ENCODE results near the gene TUB. TPM values are rescaled to one million over a fixed set of nuclear protein-coding genes. Genes with fewer than 3 reads are reported as not detected.
A peak's percentile ranks its signal among the peaks of the same experiment; 100 is the strongest.

The TUB gene
- polyA plus RNA-seq, 3 donors = not detected

DNA sequence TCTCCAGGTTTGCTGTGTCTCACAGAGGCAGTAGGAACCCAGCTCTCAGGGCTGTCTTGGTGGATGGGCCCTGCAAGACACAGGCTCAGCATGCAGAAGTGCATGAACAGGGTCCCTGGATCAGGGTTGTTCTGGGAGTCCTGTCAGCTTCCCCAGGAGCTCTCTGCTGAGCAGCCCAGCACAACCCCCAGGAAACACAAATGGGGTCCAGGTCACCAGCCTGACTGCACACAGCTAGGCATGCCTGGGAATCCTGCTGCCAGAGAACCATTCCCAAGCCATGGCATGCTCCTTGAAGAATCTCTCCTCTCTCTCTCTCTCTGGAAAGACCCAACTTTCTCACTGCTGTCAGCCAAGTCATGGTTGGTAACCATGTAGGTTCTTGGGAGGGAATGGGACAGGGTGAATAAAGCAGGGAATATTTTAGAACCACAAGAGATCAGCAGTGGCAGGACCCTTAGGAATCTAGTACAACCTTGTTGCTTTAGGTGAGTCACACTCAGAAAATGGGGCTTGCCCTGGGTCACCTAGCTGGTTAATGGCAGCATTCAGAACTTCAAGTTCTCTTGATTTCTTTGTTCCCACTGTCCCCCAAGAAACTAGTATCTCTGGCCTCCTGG is 21.4 kb downstream of the TUB start:
- H3K9me3 Mint-ChIP-seq = no peaks in the 10 kb centered on the region
- H3K27me3 Mint-ChIP-seq (ENCODE audit: low read depth in 3 of 3) = peaks cover 0 to 5% (median 0%) of the 10 kb centered on the region in 3 donors
- no peak overlapping the region for H2AFZ ChIP-seq (ENCODE audit: insufficient read depth, low read depth, low read length, poor library complexity, severe bottlenecking)
- H3K27ac ChIP-seq (ENCODE audit: low read depth in 1 of 2, low read length in 2 of 2) = no peak overlapping the region
- H3K36me3 Mint-ChIP-seq = no peaks in the 10 kb centered on the region
- H3K4me3 ChIP-seq (replicated peaks in 1 of 3; ENCODE audit: low read depth in 2 of 3, low read length in 3 of 3) = no peak overlapping the region
- intact Hi-C loops (cut with micrococcal nuclease) = no loop called here
- no peaks in the 10 kb centered on the region for H3K4me1 Mint-ChIP-seq
- H3K27ac Mint-ChIP-seq = peak overlapping the region in 1 of 7 donors; percentile 9
- no peak overlapping the region for H3K4me2 ChIP-seq (replicated peaks; ENCODE audit: extremely low read depth, low read length, poor library complexity, severe bottlenecking)
- DNase-seq = no peak
- no peak overlapping the region for H3K4me3 Mint-ChIP-seq
- no peaks in the 10 kb centered on the region for H3K36me3 ChIP-seq (replicated peaks in 1 of 2; ENCODE audit: control insufficient read depth in 1 of 2, insufficient read depth in 2 of 2, low read length in 2 of 2)
- no peaks in the 10 kb centered on the region for H3K27me3 ChIP-seq (ENCODE audit: control insufficient read depth in 2 of 2, insufficient read depth in 2 of 2, low read length in 2 of 2)
- no peaks in the 10 kb centered on the region for H3K79me2 ChIP-seq (ENCODE audit: insufficient read depth, low read length)
- no peak for TF ChIP-seq CTCF (IDR thresholded peaks at IDR 0.05)
- H4K20me1 ChIP-seq (ENCODE audit: insufficient read depth, low read length) = no peaks in the 10 kb centered on the region
- no peak overlapping the region for H3K9ac ChIP-seq (ENCODE audit: insufficient read depth, low read length, poor library complexity, severe bottlenecking)
- no peaks in the 10 kb centered on the region for H3K9me3 ChIP-seq (replicated peaks in 1 of 2; ENCODE audit: control insufficient read depth in 1 of 2, insufficient read depth in 1 of 2, low read length in 2 of 2)
- no peaks in the 10 kb centered on the region for H3K4me1 ChIP-seq (ENCODE audit: control insufficient read depth in 1 of 2, insufficient read depth in 2 of 2, low read length in 2 of 2)

DNA sequence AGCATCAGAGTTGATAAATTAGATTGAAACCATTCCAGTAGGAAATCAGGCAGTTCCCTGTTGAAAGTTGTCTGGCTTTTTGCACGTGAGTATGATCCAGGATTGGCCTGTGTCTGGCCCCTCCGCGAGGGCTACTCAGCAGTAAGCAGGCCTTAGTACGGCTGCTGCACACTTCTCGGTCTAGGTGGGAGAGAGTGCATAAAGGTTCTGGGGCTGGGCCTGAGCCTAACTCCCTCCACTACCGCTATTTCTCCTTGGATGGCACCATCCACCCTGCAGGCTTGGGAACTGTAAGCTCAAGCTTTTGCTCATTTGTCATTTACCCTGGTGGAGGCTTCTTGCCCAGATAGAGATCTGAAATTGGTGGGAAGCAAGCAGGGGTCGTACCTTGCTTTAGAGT is 22.0 kb downstream of the TUB start:
- no peak for DNase-seq
- Mint-ChIP-seq H3K9me3 (no peaks in the 10 kb centered on the region), H3K27me3 (ENCODE audit: low read depth in 3 of 3) (peaks cover 0 to 3% (median 0%) of the 10 kb centered on the region in 3 donors), H3K36me3 (no peaks in the 10 kb centered on the region), H3K4me1 (no peaks in the 10 kb centered on the region), H3K4me3 (no peak overlapping the region), H3K27ac (no peak overlapping the region)
- WGBS (ENCODE audit: insufficient coverage) = 86% methylated on average over 2 of the region's 7 CpGs
- Histone ChIP-seq H3K4me2 (replicated peaks; ENCODE audit: extremely low read depth, low read length, poor library complexity, severe bottlenecking) (no peak overlapping the region), H3K36me3 (replicated peaks in 1 of 2; ENCODE audit: control insufficient read depth in 1 of 2, insufficient read depth in 2 of 2, low read length in 2 of 2) (no peaks in the 10 kb centered on the region), H3K9ac (ENCODE audit: insufficient read depth, low read length, poor library complexity, severe bottlenecking) (no peak overlapping the region), H4K20me1 (ENCODE audit: insufficient read depth, low read length) (no peaks in the 10 kb centered on the region), H3K79me2 (ENCODE audit: insufficient read depth, low read length) (no peaks in the 10 kb centered on the region), H3K27me3 (ENCODE audit: control insufficient read depth in 2 of 2, insufficient read depth in 2 of 2, low read length in 2 of 2) (no peaks in the 10 kb centered on the region), H3K4me3 (replicated peaks in 1 of 3; ENCODE audit: low read depth in 2 of 3, low read length in 3 of 3) (no peak overlapping the region), H3K4me1 (ENCODE audit: control insufficient read depth in 1 of 2, insufficient read depth in 2 of 2, low read length in 2 of 2) (no peaks in the 10 kb centered on the region), H2AFZ (ENCODE audit: insufficient read depth, low read depth, low read length, poor library complexity, severe bottlenecking) (no peak overlapping the region), H3K9me3 (replicated peaks in 1 of 2; ENCODE audit: control insufficient read depth in 1 of 2, insufficient read depth in 1 of 2, low read length in 2 of 2) (no peaks in the 10 kb centered on the region), H3K27ac (ENCODE audit: low read depth in 1 of 2, low read length in 2 of 2) (no peak overlapping the region)
- no peak for TF ChIP-seq CTCF (IDR thresholded peaks at IDR 0.05)
- intact Hi-C loops (cut with micrococcal nuclease) = no loop called here

Data from CD14-positive monocyte (primary cell).